Bronchial epithelial cell (primary cell): ENCODE results near the gene SHC3. TPM values are rescaled to one million over a fixed set of nuclear protein-coding genes. Genes with fewer than 3 reads are reported as not detected.

Experiments used
- DNase-seq: peaks from one replicate; pipeline ENCODE4 v3.0.0-alpha.2; 2010; ENCODE audit warnings: low read depth
- FAIRE-seq: peaks from 2 replicates; lab custom pipeline; 2011; peaks lifted over from hg19 to GRCh38; lab: Jason Lieb, UNC
- H3K27me3 ChIP-seq: 2 replicates; pipeline ENCODE4 v1.5.1; 2011; ENCODE audit warnings: low read length; ENCODE audit not compliant: control insufficient read depth, insufficient read depth
- H3K36me3 ChIP-seq: 2 replicates; pipeline ENCODE4 v1.5.1; 2011; ENCODE audit warnings: low read length; ENCODE audit not compliant: control insufficient read depth, insufficient read depth
- H3K4me3 ChIP-seq: 2 replicates; pipeline ENCODE4 v1.5.1; 2011; ENCODE audit warnings: mild to moderate bottlenecking, low read depth, low read length, control low read depth
- CTCF ChIP-seq: IDR thresholded peaks from 2 replicates; pipeline ENCODE4 v1.5.1; 2011; ENCODE audit warnings: mild to moderate bottlenecking, moderate library complexity, low read length, control low read depth, inconsistent platforms; ENCODE audit not compliant: insufficient read depth, severe bottlenecking
- total RNA-seq: library from RNA; depleted of rRNA; stranded (reverse); fragments of >200 nt; gene quantifications from 2 replicates; pipeline ENCODE4 v1.2.1, GENCODE V29; 2014

Gene SHC3
- total RNA-seq, 1 donor from 2014 or later: 0.26 TPM

- TF ChIP-seq CTCF: no peak
- Histone ChIP-seq H3K27me3 (no peaks in the 10 kb centered on the region), H3K36me3 (no peaks in the 10 kb centered on the region), H3K4me3 (no peak overlapping the region)
- DNase-seq: no peak
- no peak for FAIRE-seq
Observed at GRCh38 chr9:89080193-89080592, 98.4 kb downstream of the SHC3 start.

- no peaks in the 10 kb centered on the region for H3K36me3 ChIP-seq
- FAIRE-seq (no peak), DNase-seq (no peak)
- no peaks in the 10 kb centered on the region for H3K27me3 ChIP-seq
- no peak overlapping the region for H3K4me3 ChIP-seq
- no peak for TF ChIP-seq CTCF
Observed at GRCh38 chr9:89079391-89079790, 99.2 kb downstream of the SHC3 start.

- DNase-seq (peak; percentile 26), FAIRE-seq (no peak)
- no peak overlapping the region for H3K4me3 ChIP-seq
- H3K27me3 ChIP-seq: no peaks in the 10 kb centered on the region
- no peak for TF ChIP-seq CTCF
- no peaks in the 10 kb centered on the region for H3K36me3 ChIP-seq
Observed at GRCh38 chr9:89078860-89079259, 99.8 kb downstream of the SHC3 start.

- DNase-seq (no peak), FAIRE-seq (no peak)
- Histone ChIP-seq H3K27me3 (no peaks in the 10 kb centered on the region), H3K4me3 (no peak overlapping the region), H3K36me3 (no peaks in the 10 kb centered on the region)
- TF ChIP-seq CTCF: no peak
Observed at GRCh38 chr9:89078421-89078820, 100.2 kb downstream of the SHC3 start.

- no peak overlapping the region for H3K4me3 ChIP-seq
- DNase-seq (no peak), FAIRE-seq (no peak)
- H3K27me3 ChIP-seq: no peaks in the 10 kb centered on the region
- no peak for TF ChIP-seq CTCF
- no peaks in the 10 kb centered on the region for H3K36me3 ChIP-seq
Observed at GRCh38 chr9:89077519-89077918, 101.1 kb downstream of the SHC3 start.

- H3K36me3 ChIP-seq: no peaks in the 10 kb centered on the region
- H3K4me3 ChIP-seq: no peak overlapping the region
- FAIRE-seq (no peak), DNase-seq (no peak)
- TF ChIP-seq CTCF: no peak
- no peaks in the 10 kb centered on the region for H3K27me3 ChIP-seq
Observed at GRCh38 chr9:89073397-89073796, 105.2 kb downstream of the SHC3 start.
